HEK293T (cell line): ENCODE data around the gene ITGB5.
A peak's percentile ranks its signal among the peaks of the same experiment; 100 is the strongest.
"Not testable (repeated sequence)": the region's sequence is repeated elsewhere in the genome, so short reads cannot be mapped to it uniquely, and the experiment has no call there.

Experiments used
- CTCF ChIA-PET: fragments of 350-600 bp; formaldehyde crosslinking; extraction: SDS; loops from one replicate; lab custom pipeline; 2021; ENCODE audit warnings: antibody characterized with exemption, inconsistent platforms; lab: Yijun Ruan, JAX
- POLR2A ChIA-PET: fragments of 350-600 bp; formaldehyde crosslinking; extraction: SDS; loops from one replicate; lab custom pipeline; 2020; ENCODE audit warnings: antibody characterized with exemption, inconsistent platforms; lab: Yijun Ruan, JAX
- DNase-seq: peaks from one replicate; pipeline ENCODE4 v3.0.0; 2012; ENCODE audit warnings: mixed read lengths; ENCODE audit errors: extremely low spot score
- ARNT ChIP-seq: fragments of 450-650 bp; IDR thresholded peaks from 2 replicates; pipeline ENCODE4 v1.6.1; 2017; ENCODE audit warnings: mild to moderate bottlenecking
- BHLHE40 ChIP-seq: fragments of 450-650 bp; IDR thresholded peaks from 2 replicates; pipeline ENCODE4 v1.6.1; 2016; ENCODE audit warnings: mild to moderate bottlenecking, moderate library complexity, borderline replicate concordance
- CTBP1 ChIP-seq: fragments of 450-650 bp; IDR thresholded peaks from 2 replicates; pipeline ENCODE4 v1.6.1; 2016; ENCODE audit warnings: borderline replicate concordance
- ELF4 ChIP-seq: fragments of 450-650 bp; IDR thresholded peaks from 2 replicates; pipeline ENCODE4 v1.6.1; 2017; ENCODE audit warnings: antibody characterized with exemption
- FOXA1 ChIP-seq: fragments of 450-650 bp; IDR thresholded peaks from 2 replicates; pipeline ENCODE4 v1.6.1; 2016; ENCODE audit warnings: mild to moderate bottlenecking
- FOXK2 ChIP-seq: fragments of 450-650 bp; IDR thresholded peaks from 2 replicates; pipeline ENCODE4 v1.6.1; 2016; ENCODE audit warnings: mild to moderate bottlenecking
- FOXM1 ChIP-seq: fragments of 450-650 bp; IDR thresholded peaks from 2 replicates; pipeline ENCODE4 v1.6.1; 2017; ENCODE audit warnings: mild to moderate bottlenecking, borderline replicate concordance
- HDGF ChIP-seq: fragments of 450-650 bp; IDR thresholded peaks from 2 replicates; pipeline ENCODE4 v1.6.1; 2017; ENCODE audit warnings: antibody characterized with exemption, borderline replicate concordance
- L3MBTL2 ChIP-seq: fragments of 450-650 bp; conservative IDR thresholded peaks from 2 replicates; pipeline ENCODE4 v1.6.1; 2016; ENCODE audit warnings: mild to moderate bottlenecking
- LEF1 ChIP-seq: fragments of 450-650 bp; IDR thresholded peaks from 2 replicates; pipeline ENCODE4 v1.6.1; 2017; ENCODE audit warnings: mild to moderate bottlenecking, borderline replicate concordance
- NFRKB ChIP-seq: fragments of 450-650 bp; IDR thresholded peaks from 2 replicates; pipeline ENCODE4 v1.6.1; 2016; ENCODE audit warnings: mild to moderate bottlenecking, moderate library complexity
- PKNOX1 ChIP-seq: fragments of 450-650 bp; IDR thresholded peaks from 2 replicates; pipeline ENCODE4 v1.6.1; 2016
- SP1 ChIP-seq: fragments of 450-650 bp; IDR thresholded peaks from 2 replicates; pipeline ENCODE4 v1.6.1; 2017
- SUZ12 ChIP-seq: fragments of 450-650 bp; IDR thresholded peaks from 2 replicates; pipeline ENCODE4 v1.6.1; 2016; ENCODE audit warnings: mild to moderate bottlenecking
- TARDBP ChIP-seq: fragments of 450-650 bp; IDR thresholded peaks from 2 replicates; pipeline ENCODE4 v1.6.1; 2016
- ZNF384 ChIP-seq: fragments of 450-650 bp; IDR thresholded peaks from 2 replicates; pipeline ENCODE4 v1.6.1; 2016

Gene ITGB5

GRCh38 chr3:124833710-124834332, 53.3 kb downstream of the ITGB5 start:
- no peak for TF ChIP-seq CTBP1
- ChIA-PET CTCF (no interaction called here), POLR2A (no interaction called here)
- DNase-seq, result no peak

GRCh38 chr3:124832782-124833709, 54.1 kb downstream of the ITGB5 start:
- TF ChIP-seq FOXM1 (no peak), SP1 (no peak), BHLHE40 (no peak), NFRKB (no peak), ELF4 (no peak), TARDBP (no peak), FOXK2 (no peak), FOXA1 (no peak)
- CTCF ChIA-PET, result no interaction called here
- POLR2A ChIA-PET, result no interaction called here

GRCh38 chr3:124831628-124832199, 55.5 kb downstream of the ITGB5 start:
- CTCF ChIA-PET, result no interaction called here
- no peak for DNase-seq
- POLR2A ChIA-PET, result no interaction called here
- TF ChIP-seq BHLHE40 (no peak), PKNOX1 (no peak), SUZ12 (no peak), SP1 (no peak), TARDBP (no peak), ARNT (no peak), HDGF (no peak)

More at GRCh38 chr3:124832782-124833709, 54.1 kb downstream of the ITGB5 start:
- no peak for DNase-seq

GRCh38 chr3:124829819-124830554, 57.2 kb downstream of the ITGB5 start:
- TF ChIP-seq CTBP1 (no peak), TARDBP (no peak), BHLHE40 (no peak), ZNF384 (no peak), LEF1 (no peak), ELF4 (no peak)
- ChIA-PET POLR2A (interaction anchor here (0.7 kb wide), 1 partner anchor 57 kb away, joined by 3 read pairs; the partner anchor contains the start of gene ITGB5), CTCF (no interaction called here)
- DNase-seq, result no peak

GRCh38 chr3:124829178-124829818, 57.9 kb downstream of the ITGB5 start:
- ChIA-PET POLR2A (no interaction called here), CTCF (no interaction called here)
- TF ChIP-seq ARNT, result no peak
- TF ChIP-seq FOXK2, result no peak
- TF ChIP-seq BHLHE40, result no peak
- no peak for TF ChIP-seq SUZ12
- TF ChIP-seq L3MBTL2, result no peak
- no peak for TF ChIP-seq ELF4
- TF ChIP-seq HDGF, result no peak
- no peak for TF ChIP-seq SP1
- TF ChIP-seq PKNOX1, result no peak
- no peak for DNase-seq

- peak; percentile 16; the same call in 1 of the 2 replicates for TF ChIP-seq PKNOX1
- CTCF ChIA-PET, result interaction anchor here (0.9 to 1.5 kb wide), 2 partner anchors 30 to 41 kb away, joined by 3 read pairs; no protein-coding TSS in a partner anchor
- POLR2A ChIA-PET, DNase-seq: not testable (repeated sequence)
Measured at GRCh38 chr3:124827476-124828206, 59.5 kb downstream of the ITGB5 start.
